Suprapubic skin (tissue), 4 donors: ENCODE data around the gene DDX39A. TPM values are rescaled to one million over a fixed set of nuclear protein-coding genes. Genes with fewer than 3 reads are reported as not detected.

Source experiments
- DNase-seq, 2 donors: peaks; one replicate each; pipeline ENCODE4 v3.0.0-alpha.2; 2019; ENCODE audit warnings: low spot score in 2 of 2
- H3K27ac ChIP-seq: fragments of 200-600 bp; sonication (generic); one replicate; pipeline ENCODE4 v1.5.1; 2019
- H3K27me3 ChIP-seq: fragments of 200-600 bp; sonication (generic); one replicate; pipeline ENCODE4 v1.5.1; 2019
- H3K36me3 ChIP-seq: fragments of 200-600 bp; sonication (generic); one replicate; pipeline ENCODE4 v1.5.1; 2019
- H3K4me1 ChIP-seq: fragments of 200-600 bp; sonication (generic); one replicate; pipeline ENCODE4 v1.5.1; 2019
- H3K4me3 ChIP-seq: fragments of 200-600 bp; sonication (generic); one replicate; pipeline ENCODE4 v1.5.1; 2019; ENCODE audit warnings: mild to moderate bottlenecking
- H3K9me3 ChIP-seq: fragments of 200-600 bp; sonication (generic); one replicate; pipeline ENCODE4 v1.5.1; 2019
- CTCF ChIP-seq, 2 donors: fragments of 200-600 bp in 1 of 2; fragments of 450-650 bp in 1 of 2; sonication (generic) in 1 of 2; IDR thresholded peaks; one replicate each; pipeline ENCODE4 v1.5.1; 2016 to 2019; ENCODE audit warnings: antibody characterized with exemption in 2 of 2, mild to moderate bottlenecking in 1 of 2, moderate library complexity in 1 of 2
- EP300 ChIP-seq: sonication (generic); formaldehyde crosslinking; IDR thresholded peaks from one replicate; pipeline ENCODE4 v1.6.1; 2017; ENCODE audit warnings: antibody characterized with exemption
- POLR2A ChIP-seq, 2 donors: fragments of 450-650 bp; IDR thresholded peaks; one replicate each; pipeline ENCODE4 v1.6.1; 2017; ENCODE audit warnings: antibody characterized with exemption in 2 of 2, mild to moderate bottlenecking in 2 of 2, moderate library complexity in 2 of 2
- POLR2AphosphoS5 ChIP-seq, 3 donors: sonication (generic); formaldehyde crosslinking; IDR thresholded peaks; one replicate each; pipeline ENCODE4 v1.6.1; 2017; ENCODE audit warnings: antibody characterized with exemption in 3 of 3
- WGBS: methylation state at CpG from one replicate; pipeline ENCODE4 v1.1.5; 2018; 5-methylcytosine and 5-hydroxymethylcytosine counted together
- total RNA-seq, 4 donors: library from RNA; depleted of rRNA; stranded (reverse); fragments of >200 nt; gene quantifications; one replicate each; pipeline ENCODE4 v1.1.0, GENCODE V29; 2016

The DDX39A gene
- total RNA-seq, 4 donors from 2014 or later = 80.9 to 149 (median 111) TPM

GRCh38 chr19:14432791-14433553 lies 13.8 kb upstream of the DDX39A start, which contains the start of gene PKN1:
Gene PKN1 (plus strand): TSS chr19:14433306. CDS start chr19:14433522, 216 bp downstream.
- DNase-seq = no peak
- peaks cover 35% of the 10 kb centered on the region for H3K4me1 ChIP-seq
- H3K36me3 ChIP-seq = no peaks in the 10 kb centered on the region
- 27% methylated on average over 9 of the region's 85 CpGs for WGBS
- peak within 1 kb of the TSS; percentile 80 for H3K4me3 ChIP-seq
- H3K27ac ChIP-seq = peak within 1 kb of the TSS; percentile 73
- TF ChIP-seq CTCF (IDR thresholded peaks at IDR 0.05) = no peak
- TF ChIP-seq POLR2A (IDR thresholded peaks at IDR 0.05) = no peak
- TF ChIP-seq EP300 = no peak
- no peak for TF ChIP-seq POLR2AphosphoS5 (IDR thresholded peaks at IDR 0.05)
- peaks cover 17% of the 10 kb centered on the region for H3K27me3 ChIP-seq
- no peaks in the 10 kb centered on the region for H3K9me3 ChIP-seq

GRCh38 chr19:14430712-14431111 lies 11.6 kb upstream of the DDX39A start:
- Histone ChIP-seq H3K4me3 (no peak overlapping the region), H3K4me1 (peaks cover 35% of the 10 kb centered on the region), H3K9me3 (no peaks in the 10 kb centered on the region), H3K27ac (no peak overlapping the region), H3K36me3 (no peaks in the 10 kb centered on the region), H3K27me3 (peaks cover 17% of the 10 kb centered on the region)
- no peak for DNase-seq
- TF ChIP-seq CTCF (IDR thresholded peaks at IDR 0.05) (no peak), POLR2A (IDR thresholded peaks at IDR 0.05) (no peak), EP300 (no peak), POLR2AphosphoS5 (IDR thresholded peaks at IDR 0.05) (no peak)
- WGBS = 66% methylated on average over 3 of the region's 3 CpGs

GRCh38 chr19:14428882-14429416 lies 9.8 kb upstream of the DDX39A start:
- Histone ChIP-seq H3K4me1 (peaks cover 20% of the 10 kb centered on the region), H3K36me3 (no peaks in the 10 kb centered on the region), H3K27me3 (peaks cover 17% of the 10 kb centered on the region), H3K4me3 (no peak overlapping the region), H3K9me3 (no peaks in the 10 kb centered on the region), H3K27ac (no peak overlapping the region)
- TF ChIP-seq POLR2A (IDR thresholded peaks at IDR 0.05) (no peak), EP300 (no peak), CTCF (IDR thresholded peaks at IDR 0.05) (no peak), POLR2AphosphoS5 (IDR thresholded peaks at IDR 0.05) (no peak)
- WGBS = 83% methylated on average over 4 of the region's 4 CpGs
- DNase-seq = no peak

GRCh38 chr19:14427461-14427860 lies 8.3 kb upstream of the DDX39A start:
- no peak for TF ChIP-seq CTCF (IDR thresholded peaks at IDR 0.05)
- no peak for TF ChIP-seq POLR2AphosphoS5 (IDR thresholded peaks at IDR 0.05)
- no peak for TF ChIP-seq POLR2A (IDR thresholded peaks at IDR 0.05)
- TF ChIP-seq EP300 = no peak
- peaks cover 7% of the 10 kb centered on the region for H3K4me1 ChIP-seq
- H3K36me3 ChIP-seq = no peaks in the 10 kb centered on the region
- no peak overlapping the region for H3K27ac ChIP-seq
- peaks cover 12% of the 10 kb centered on the region for H3K27me3 ChIP-seq
- no peak overlapping the region for H3K4me3 ChIP-seq
- DNase-seq = no peak
- 71% methylated on average over 2 of the region's 2 CpGs for WGBS
- H3K9me3 ChIP-seq = no peaks in the 10 kb centered on the region

GRCh38 chr19:14425696-14426138 lies 6.6 kb upstream of the DDX39A start:
- WGBS = 66% methylated on average over 7 of the region's 7 CpGs
- Histone ChIP-seq H3K4me1 (no peaks in the 10 kb centered on the region), H3K9me3 (no peaks in the 10 kb centered on the region), H3K27me3 (no peaks in the 10 kb centered on the region), H3K36me3 (no peaks in the 10 kb centered on the region), H3K4me3 (no peak overlapping the region), H3K27ac (no peak overlapping the region)
- no peak for DNase-seq
- no peak for TF ChIP-seq POLR2A (IDR thresholded peaks at IDR 0.05)
- no peak for TF ChIP-seq EP300
- no peak for TF ChIP-seq CTCF (IDR thresholded peaks at IDR 0.05)
- TF ChIP-seq POLR2AphosphoS5 (IDR thresholded peaks at IDR 0.05) = no peak
